Common myeloid progenitor, CD34-positive (primary cell): ENCODE measurements around the gene PPP1R3D.

ENCODE experiments used
- CTCF ChIA-PET: fragments of 350-600 bp; sonication (Branson Sonifier 250); formaldehyde crosslinking; loops from one replicate; lab custom pipeline; 2021; ENCODE audit warnings: antibody characterized with exemption; lab: Charles Lee
- POLR2A ChIA-PET: fragments of 350-600 bp; sonication (Branson Sonifier 250); formaldehyde crosslinking; loops from one replicate; lab custom pipeline; 2021; ENCODE audit warnings: antibody characterized with exemption; lab: Charles Lee
- DNase-seq, 3 donors: peaks; one replicate each; pipeline versions ENCODE4 v3.0.0 to v3.0.0-alpha.2; 2013
- H3K27ac ChIP-seq, 2 experiments: 1 replicate in 1 of 2; 2 replicates in 1 of 2; pipeline ENCODE4 v1.7.0; 2013; ENCODE audit warnings: inconsistent platforms in 2 of 2, low read length in 2 of 2, mild to moderate bottlenecking in 2 of 2, low read depth in 1 of 2, moderate library complexity in 1 of 2; ENCODE audit not compliant: severe bottlenecking in 2 of 2, insufficient read depth in 1 of 2, poor library complexity in 1 of 2
- H3K27me3 ChIP-seq, 5 experiments: replicated peaks in 2 of 5; 1 replicate in 3 of 5; 2 replicates in 2 of 5; pipeline versions ENCODE4 v1.6.1 to v1.7.0; 2013; ENCODE audit warnings: low read length in 4 of 5, mild to moderate bottlenecking in 2 of 5, moderate library complexity in 2 of 5, inconsistent platforms in 1 of 5; ENCODE audit not compliant: insufficient read depth in 5 of 5, control insufficient read depth in 4 of 5
- H3K36me3 ChIP-seq, 4 experiments: 1 replicate in 2 of 4; 2 replicates in 2 of 4; pipeline versions ENCODE4 v1.6.1 to v1.7.0; 2013; ENCODE audit warnings: low read length in 3 of 4, control low read depth in 1 of 4, mild to moderate bottlenecking in 1 of 4; ENCODE audit not compliant: control insufficient read depth in 4 of 4, insufficient read depth in 4 of 4
- H3K4me1 ChIP-seq, 4 experiments: 1 replicate in 3 of 4; 2 replicates in 1 of 4; pipeline versions ENCODE4 v1.6.1 to v1.7.1; 2013; ENCODE audit warnings: low read length in 3 of 4, mild to moderate bottlenecking in 3 of 4, control low read depth in 1 of 4, inconsistent platforms in 1 of 4, moderate library complexity in 1 of 4; ENCODE audit not compliant: control insufficient read depth in 4 of 4, insufficient read depth in 4 of 4; ENCODE audit errors: control extremely low read depth in 1 of 4
- H3K4me3 ChIP-seq, 7 experiments: 1 replicate in 4 of 7; 2 replicates in 3 of 7; pipeline versions ENCODE4 v1.5.1 to v1.7.0; 2013; ENCODE audit warnings: mild to moderate bottlenecking in 7 of 7, low read length in 6 of 7, moderate library complexity in 6 of 7, inconsistent platforms in 2 of 7, low read depth in 2 of 7, control low read depth in 1 of 7; ENCODE audit not compliant: insufficient read depth in 4 of 7, control insufficient read depth in 1 of 7; ENCODE audit errors: extremely low read depth in 1 of 7
- H3K9me3 ChIP-seq, 5 experiments: 1 replicate in 4 of 5; 2 replicates in 1 of 5; pipeline versions ENCODE4 v1.6.1 to v1.7.1; 2013; ENCODE audit warnings: low read length in 4 of 5, mild to moderate bottlenecking in 2 of 5, inconsistent platforms in 1 of 5, low read depth in 1 of 5, moderate library complexity in 1 of 5; ENCODE audit not compliant: control insufficient read depth in 4 of 5, insufficient read depth in 2 of 5; ENCODE audit errors: control extremely low read depth in 1 of 5
- WGBS: methylation state at CpG from one replicate; pipeline ENCODE4 v1.1.5; 2013; ENCODE audit not compliant: insufficient coverage; 5-methylcytosine and 5-hydroxymethylcytosine counted together

PPP1R3D gene

GRCh38 chr20:59931511-59932312, 8.4 kb downstream of the PPP1R3D start:
- DNase-seq: no peak
- CTCF ChIA-PET: interaction anchor here (1.2 kb wide), 1 partner anchor 9 kb away, joined by 3 read pairs; the partner anchor contains the start of genes FAM217B and PPP1R3D
- POLR2A ChIA-PET: no interaction called here
- H3K9me3 ChIP-seq: no peaks in the 10 kb centered on the region
- no peaks in the 10 kb centered on the region for H3K36me3 ChIP-seq
- peaks cover 0 to 7% (median 0%) of the 10 kb centered on the region in 5 experiments for H3K27me3 ChIP-seq
- peaks cover 0 to 10% (median 6%) of the 10 kb centered on the region in 4 experiments for H3K4me1 ChIP-seq
- H3K27ac ChIP-seq: no peak overlapping the region
- WGBS: 100% methylated on average over 6 of the region's 9 CpGs
- no peak overlapping the region for H3K4me3 ChIP-seq

GRCh38 chr20:59925899-59926298, 14.2 kb downstream of the PPP1R3D start:
- Histone ChIP-seq H3K27me3 (peaks cover 0 to 7% (median 0%) of the 10 kb centered on the region in 5 experiments), H3K27ac (no peak overlapping the region), H3K36me3 (no peaks in the 10 kb centered on the region), H3K9me3 (no peaks in the 10 kb centered on the region), H3K4me1 (no peaks in the 10 kb centered on the region), H3K4me3 (no peak overlapping the region)
- POLR2A ChIA-PET: no interaction called here
- DNase-seq: no peak
- CTCF ChIA-PET: interaction anchor here (2.6 kb wide), 1 partner anchor 10 kb away, joined by 8 read pairs; no protein-coding TSS in a partner anchor

DNA sequence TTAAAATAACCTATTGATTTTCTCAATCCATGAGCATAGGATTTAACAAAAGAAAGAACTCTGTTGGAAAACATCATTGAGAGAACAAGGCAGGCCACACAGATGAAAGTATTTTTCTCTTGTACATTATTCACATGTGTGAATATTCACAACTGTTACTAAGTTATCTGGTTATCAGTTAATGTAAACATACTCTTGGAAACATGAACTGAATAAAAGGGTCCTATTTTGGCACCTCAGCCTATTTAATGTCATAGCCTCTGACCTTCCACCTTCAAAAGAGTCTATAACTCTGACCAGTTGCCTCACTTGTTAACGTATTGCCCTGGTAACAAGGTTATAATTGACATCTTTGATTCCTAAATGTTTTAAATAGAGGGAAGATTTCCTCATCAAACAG, 14.7 kb downstream of the PPP1R3D start:
- H3K36me3 ChIP-seq: no peaks in the 10 kb centered on the region
- POLR2A ChIA-PET: no interaction called here
- no peak overlapping the region for H3K4me3 ChIP-seq
- no peak overlapping the region for H3K27ac ChIP-seq
- DNase-seq: no peak
- H3K4me1 ChIP-seq: no peaks in the 10 kb centered on the region
- peaks cover 0 to 7% (median 0%) of the 10 kb centered on the region in 5 experiments for H3K27me3 ChIP-seq
- H3K9me3 ChIP-seq: no peaks in the 10 kb centered on the region
- CTCF ChIA-PET: no interaction called here
- no CpG with 5 or more reads among the region's 1 CpG for WGBS

GRCh38 chr20:59923514-59923913, 16.6 kb downstream of the PPP1R3D start:
- Histone ChIP-seq H3K4me1 (no peaks in the 10 kb centered on the region), H3K4me3 (no peak overlapping the region), H3K36me3 (no peaks in the 10 kb centered on the region), H3K9me3 (no peaks in the 10 kb centered on the region), H3K27ac (no peak overlapping the region), H3K27me3 (peaks cover 0 to 7% (median 0%) of the 10 kb centered on the region in 5 experiments)
- CTCF ChIA-PET: interaction anchor here (0.8 to 1.0 kb wide), 2 partner anchors 11 to 26 kb away, joined by 3 read pairs; no protein-coding TSS in a partner anchor
- POLR2A ChIA-PET: interaction anchor here (0.7 kb wide), 1 partner anchor 948 kb away, joined by 3 read pairs; no protein-coding TSS in a partner anchor
- no peak for DNase-seq
- WGBS: 100% methylated on average over 1 of the region's 1 CpG

DNA sequence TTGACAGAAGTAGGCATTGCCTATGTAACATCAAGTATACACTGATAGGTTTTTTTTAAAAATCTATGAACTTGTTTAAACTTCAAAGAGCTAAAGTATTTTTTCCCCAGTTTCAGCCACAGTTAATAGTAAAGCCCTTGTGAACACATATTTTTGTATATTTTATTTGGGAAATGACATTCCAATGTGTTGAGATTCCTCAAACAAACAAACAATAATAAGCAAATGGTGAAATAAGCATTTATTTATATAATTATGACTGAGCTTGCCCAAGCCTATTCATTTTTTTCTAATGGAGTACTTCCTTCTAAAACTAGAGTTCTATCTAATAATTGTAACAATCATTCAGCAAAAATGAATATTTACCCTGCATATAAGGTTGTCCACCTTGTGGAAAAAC, 19.2 kb downstream of the PPP1R3D start:
- Histone ChIP-seq H3K4me1 (no peaks in the 10 kb centered on the region), H3K36me3 (no peaks in the 10 kb centered on the region), H3K27ac (no peak overlapping the region), H3K9me3 (no peaks in the 10 kb centered on the region), H3K27me3 (peaks cover 0 to 2% (median 0%) of the 10 kb centered on the region in 5 experiments), H3K4me3 (no peak overlapping the region)
- no peak for DNase-seq
- CTCF ChIA-PET: interaction anchor here (1.2 kb wide), 1 partner anchor 13 kb away, joined by 3 read pairs; no protein-coding TSS in a partner anchor
- POLR2A ChIA-PET: interaction anchor here (0.6 kb wide), 1 partner anchor 320 kb away, joined by 5 read pairs; no protein-coding TSS in a partner anchor

DNA sequence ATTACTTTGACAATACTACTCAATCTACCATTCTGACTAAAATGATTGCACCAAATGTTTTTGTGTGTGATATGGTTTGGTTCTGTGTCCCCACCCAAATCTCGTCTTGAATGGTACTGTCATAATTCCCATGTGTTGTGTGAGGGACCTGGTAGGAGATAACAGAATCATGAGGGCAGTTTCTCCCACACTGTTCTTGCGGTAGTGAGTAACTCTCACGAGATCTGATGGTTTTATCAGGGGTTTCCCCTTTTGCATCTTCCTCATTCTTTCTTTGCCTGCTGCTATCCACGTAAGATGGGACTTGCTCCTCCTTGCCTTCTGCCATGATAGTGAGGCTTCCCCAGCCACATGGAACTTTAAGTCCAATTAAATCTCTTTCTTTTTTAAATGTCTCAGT, 27.5 kb downstream of the PPP1R3D start:
- H3K36me3 ChIP-seq: no peaks in the 10 kb centered on the region
- ChIA-PET POLR2A (no interaction called here), CTCF (no interaction called here)

GRCh38 chr20:59911041-59911440, 29.1 kb downstream of the PPP1R3D start:
- ChIA-PET CTCF (interaction anchor here (1.0 kb wide), 1 partner anchor 39 kb away, joined by 3 read pairs; no protein-coding TSS in a partner anchor), POLR2A (no interaction called here)
- DNase-seq: peak in 1 of 3 donors; percentile 2
- H3K27ac ChIP-seq: no peak overlapping the region
- H3K4me1 ChIP-seq: no peaks in the 10 kb centered on the region
- peaks cover 0 to 3% (median 0%) of the 10 kb centered on the region in 5 experiments for H3K27me3 ChIP-seq
- no peaks in the 10 kb centered on the region for H3K9me3 ChIP-seq
- no peak overlapping the region for H3K4me3 ChIP-seq
- no peaks in the 10 kb centered on the region for H3K36me3 ChIP-seq
- WGBS: 100% methylated on average over 2 of the region's 2 CpGs

More for the DNA sequence above, 27.5 kb downstream of the PPP1R3D start:
- no peak overlapping the region for H3K4me3 ChIP-seq
- H3K9me3 ChIP-seq: no peaks in the 10 kb centered on the region
- H3K4me1 ChIP-seq: no peaks in the 10 kb centered on the region
- H3K27me3 ChIP-seq: peaks cover 0 to 3% (median 0%) of the 10 kb centered on the region in 5 experiments
- 67% methylated on average over 2 of the region's 4 CpGs for WGBS
- DNase-seq: peak; percentile 14 to 67 (median 55)
- no peak overlapping the region for H3K27ac ChIP-seq
